ENCODE results near the gene STK35. TPM values are rescaled to one million over a fixed set of nuclear protein-coding genes. Genes with fewer than 3 reads are reported as not detected.

The STK35 gene
- total and polyA plus RNA-seq, 2 of the 8 experiments (the other 6 are each of a cell fraction or from before 2014, with no cell fraction given) = 24.9 to 45.0 TPM

GRCh38 chr20:2172305-2173175 is 70.9 kb downstream of the STK35 start:
- no peak overlapping the region for H3K9ac ChIP-seq (replicated peaks in 1 of 4; ENCODE audit: extremely low read depth in 1 of 4, low read depth in 3 of 4, low read length in 3 of 4)
- H2BK12ac ChIP-seq (ENCODE audit: low read depth, low read length) = no peak overlapping the region
- H3K4me2 ChIP-seq (ENCODE audit: insufficient read depth in 1 of 2, low read depth in 2 of 2, low read length in 2 of 2) = peak overlapping the region; percentile 15 to 68
- H2AK5ac ChIP-seq (ENCODE audit: low read depth, low read length) = no peak overlapping the region
- H3K14ac ChIP-seq (ENCODE audit: insufficient read length) = no peak overlapping the region
- peak; percentile 55 for FAIRE-seq
- H3K23me2 ChIP-seq (ENCODE audit: low read depth, low read length) = no peaks in the 10 kb centered on the region
- H3K36me3 ChIP-seq (ENCODE audit: control insufficient read depth in 2 of 4, insufficient read depth in 4 of 4, low read length in 3 of 4) = no peaks in the 10 kb centered on the region
- no peaks in the 10 kb centered on the region for H3K9me3 ChIP-seq (ENCODE audit: insufficient read depth in 2 of 2, low read depth in 1 of 2, low read length in 1 of 2)
- CTCF ChIA-PET (ENCODE audit: partially characterized antibody) = interaction anchor here (0.5 to 4.5 kb wide), 78 partner anchors 10 to 653 kb away, joined by 3 to 48 read pairs (median 4); no protein-coding TSS in a partner anchor
- no peak overlapping the region for H4K91ac ChIP-seq (replicated peaks; ENCODE audit: insufficient read length, low read length)
- peaks cover 0 to 1% of the 10 kb centered on the region in 2 experiments for H4K20me1 ChIP-seq (replicated peaks in 1 of 2; ENCODE audit: control insufficient read depth in 1 of 2, insufficient read depth in 2 of 2, low read length in 2 of 2)
- peak overlapping the region; percentile 71; the same call in 1 of the 2 replicates for H3K18ac ChIP-seq (ENCODE audit: extremely low read depth, low read length)
- no peak overlapping the region for H2BK15ac ChIP-seq (ENCODE audit: low read length)
- POLR2A ChIA-PET (ENCODE audit: partially characterized antibody) = interaction anchor here (0.6 to 1.3 kb wide), 2 partner anchors 70 to 71 kb away, joined by 3 to 7 read pairs; partner anchors contain the start of gene STK35
- H2AFZ ChIP-seq (ENCODE audit: low read length) = peak overlapping the region; percentile 98; the same call in 1 of the 2 replicates
- H3K4ac ChIP-seq (replicated peaks; ENCODE audit: insufficient read length, low read depth, low read length) = no peak overlapping the region
- DNase-seq (ENCODE audit: low read depth in 1 of 2, low spot score in 2 of 2) = peak in 1 of 2 experiments; percentile 87
- H3K23ac ChIP-seq (ENCODE audit: insufficient read length) = no peak overlapping the region
- H2BK5ac ChIP-seq (ENCODE audit: low read depth, low read length) = no peak overlapping the region
- no peak overlapping the region for H4K8ac ChIP-seq (ENCODE audit: extremely low read depth, insufficient read depth, low read length)
- no peak overlapping the region for H3K27ac ChIP-seq (ENCODE audit: low read depth, low read length)
- no peaks in the 10 kb centered on the region for H3K4me1 ChIP-seq (replicated peaks in 1 of 4; ENCODE audit: control insufficient read depth in 3 of 4, insufficient read depth in 4 of 4, low read length in 3 of 4)
- no peaks in the 10 kb centered on the region for H3K79me2 ChIP-seq (ENCODE audit: control insufficient read depth in 1 of 2, insufficient read depth in 2 of 2, low read length in 2 of 2)
- H3K27me3 ChIP-seq (replicated peaks in 1 of 4; ENCODE audit: control insufficient read depth in 3 of 4, extremely low read depth in 1 of 4, insufficient read depth in 3 of 4, low read length in 3 of 4) = no peaks in the 10 kb centered on the region; a peak in 1 of 7 replicates
- no peak overlapping the region for H2BK20ac ChIP-seq (ENCODE audit: low read length)
- H3K79me1 ChIP-seq (ENCODE audit: low read depth, low read length) = no peaks in the 10 kb centered on the region
- no peak overlapping the region for H2BK120ac ChIP-seq (replicated peaks; ENCODE audit: low read depth, low read length)
- 29% methylated on average over 15 of the region's 17 CpGs; no CpG with 5 or more reads in 1 of the 2 experiments for WGBS, 2 experiments (ENCODE audit: extremely low coverage in 1 of 2, insufficient coverage in 1 of 2, insufficient read length in 1 of 2, insufficient replicate concordance in 2 of 2, low coverage in 1 of 2, low lambda C conversion rate in 2 of 2, missing lambda C conversion rate in 1 of 2)
- H3K4me3 ChIP-seq (ENCODE audit: extremely low read depth in 1 of 4, insufficient read depth in 2 of 4, low read depth in 3 of 4, low read length in 4 of 4) = peak overlapping the region in 1 of 4 experiments; percentile 48; a peak in 1 of 8 replicates
- H4K5ac ChIP-seq (ENCODE audit: insufficient read length, low read depth, low read length) = no peak overlapping the region
- no peak overlapping the region for H3K56ac ChIP-seq (replicated peaks; ENCODE audit: insufficient read length, low read depth, low read length)
- TF ChIP-seq USF2 (IDR thresholded peaks at IDR 0.05; ENCODE audit: low read length) = no peak
- TF ChIP-seq SP1 (IDR thresholded peaks at IDR 0.05; ENCODE audit: low read depth, low read length) = no peak
- peak in 1 of 2 experiments; percentile 28; a peak in 1 of 4 replicates for TF ChIP-seq HDAC2 (IDR thresholded peaks at IDR 0.05; ENCODE audit: borderline replicate concordance in 1 of 2, low read depth in 2 of 2, low read length in 2 of 2)
- TF ChIP-seq RAD21 (IDR thresholded peaks at IDR 0.05 in 1 of 2, conservative IDR thresholded peaks at IDR 0.05 in 1 of 2; ENCODE audit: low read depth in 2 of 2, low read length in 2 of 2) = peak; percentile 95 to 97
- no peak for TF ChIP-seq BRCA1 (IDR thresholded peaks at IDR 0.05; ENCODE audit: low read depth, low read length)
- TF ChIP-seq GTF2F1 (IDR thresholded peaks at IDR 0.05; ENCODE audit: borderline replicate concordance, low read depth, low read length) = no peak
- TF ChIP-seq BACH1 (IDR thresholded peaks at IDR 0.05; ENCODE audit: low read length) = peak; percentile 60; the same call in 1 of the 2 replicates
